Testis (tissue), 3 donors: ENCODE measurements around the gene TMEM255B. TPM values are rescaled to one million over a fixed set of nuclear protein-coding genes. Genes with fewer than 3 reads are reported as not detected.

ENCODE experiments used
- DNase-seq: peaks from one replicate; pipeline ENCODE4 v3.0.0-alpha.2; 2019
- H3K27ac ChIP-seq, 2 donors: fragments of 200-600 bp; sonication (generic); one replicate each; pipeline ENCODE4 v1.5.1; 2019
- H3K27me3 ChIP-seq: fragments of 200-600 bp; sonication (generic); one replicate; pipeline ENCODE4 v1.5.1; 2019
- H3K36me3 ChIP-seq: fragments of 200-600 bp; sonication (generic); one replicate; pipeline ENCODE4 v1.5.1; 2017; ENCODE audit warnings: low read depth; ENCODE audit errors: missing control alignments
- H3K4me1 ChIP-seq: fragments of 200-600 bp; sonication (generic); one replicate; pipeline ENCODE4 v1.5.1; 2019
- H3K4me3 ChIP-seq, 2 donors: fragments of 200-600 bp; sonication (generic); one replicate each; pipeline ENCODE4 v1.5.1; 2017 to 2019
- H3K9me3 ChIP-seq: fragments of 200-600 bp; sonication (generic); one replicate; pipeline ENCODE4 v1.5.1; 2017
- POLR2A ChIP-seq: fragments of 450-650 bp; IDR thresholded peaks from one replicate; pipeline ENCODE4 v1.6.1; 2017; ENCODE audit warnings: antibody characterized with exemption, mild to moderate bottlenecking, moderate library complexity
- WGBS, 2 donors: methylation state at CpG; one replicate each; pipeline ENCODE4 v1.1.5; 2018; 5-methylcytosine and 5-hydroxymethylcytosine counted together
- intact Hi-C: fragments of 100-400 bp; cut with DNase I; formaldehyde crosslinking; loops from one replicate; pipeline ENCODE4 v1.15.1; 2023; ENCODE audit warnings: low total_unique reads
- polyA plus RNA-seq: library from polyadenylated mRNA; stranded (reverse); fragments of 350-450 nt; fragmentation: Illumina TruSeq; extraction: RNeasy Lipid Tissue Mini Kit (QIAGEN cat#74804); gene quantifications from one replicate; pipeline ENCODE4 v1.2.3, GENCODE V29; 2014; ENCODE audit warnings: low read depth, low replicate concordance; ENCODE audit not compliant: insufficient read depth
- total RNA-seq, 2 donors: library from RNA; depleted of rRNA; stranded (reverse); fragments of >200 nt; gene quantifications; one replicate each; pipeline ENCODE4 v1.2.3, GENCODE V29; 2016
- TF ChIP-seq, protein P1 (sequence below), 3 experiments: fragments of 450-650 bp in 2 of 3; fragments of 200-600 bp in 1 of 3; sonication (generic) in 1 of 3; IDR thresholded peaks; one replicate each; pipeline ENCODE4 v1.5.1; 2016 to 2019; ENCODE audit warnings: antibody characterized with exemption in 3 of 3, mild to moderate bottlenecking in 2 of 3, moderate library complexity in 1 of 3

Gene TMEM255B
- total and polyA plus RNA-seq, 3 donors from 2014 or later = 6.9 to 10.9 (median 7.5) TPM

DNA sequence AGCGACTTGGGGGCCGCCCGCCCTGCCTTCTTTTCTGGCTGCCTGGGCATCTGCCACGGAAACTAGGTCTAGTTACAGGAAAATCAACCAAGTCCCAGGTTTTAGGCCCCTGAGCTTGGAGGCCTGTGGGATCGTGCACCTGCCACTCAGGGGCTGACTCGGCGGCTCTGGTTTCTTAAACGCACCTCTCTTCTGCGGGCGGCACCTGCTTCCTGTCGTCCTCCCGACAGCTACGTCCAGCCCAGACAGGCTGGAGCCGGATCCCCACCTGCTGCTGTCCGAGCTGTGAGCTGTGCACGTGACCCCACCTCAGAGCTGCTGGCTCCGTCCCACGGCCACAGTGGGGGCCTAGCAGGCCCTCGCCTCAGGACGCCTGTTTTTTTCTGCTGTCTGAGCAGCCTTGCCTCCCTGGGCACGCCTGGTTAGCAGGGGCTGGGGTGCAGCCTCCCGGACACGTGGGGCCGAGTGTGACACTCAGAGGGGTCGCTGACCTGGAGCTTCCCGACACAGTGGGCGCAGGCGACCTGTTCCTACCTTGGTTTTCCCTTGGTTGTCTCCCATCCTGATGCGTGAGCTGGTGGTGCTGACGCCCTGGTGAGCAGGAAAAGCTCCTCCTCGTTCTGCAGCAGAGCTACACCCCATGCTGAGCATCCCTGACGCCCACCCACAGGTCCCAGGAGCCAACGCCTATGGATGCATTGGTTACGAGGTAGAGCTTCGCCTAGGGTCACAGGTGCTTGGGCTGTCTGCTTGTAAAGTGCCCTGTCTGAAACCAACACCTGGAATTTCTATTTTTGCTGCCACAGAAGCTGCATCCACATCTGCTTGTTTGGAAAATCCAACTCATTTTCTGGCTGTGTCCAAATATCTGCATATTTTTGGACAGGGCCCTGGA is 17.5 kb downstream of the TMEM255B start:
- Histone ChIP-seq H3K36me3 (no peaks in the 10 kb centered on the region), H3K9me3 (no peaks in the 10 kb centered on the region), H3K27me3 (no peaks in the 10 kb centered on the region), H3K4me3 (no peak overlapping the region), H3K4me1 (no peaks in the 10 kb centered on the region), H3K27ac (no peak overlapping the region)
- no peak for DNase-seq
- 84 to 86% methylated on average over 29 to 35 of the region's 35 CpGs for WGBS, 2 donors
- intact Hi-C loops = no loop called here
- TF ChIP-seq, protein P1, sequence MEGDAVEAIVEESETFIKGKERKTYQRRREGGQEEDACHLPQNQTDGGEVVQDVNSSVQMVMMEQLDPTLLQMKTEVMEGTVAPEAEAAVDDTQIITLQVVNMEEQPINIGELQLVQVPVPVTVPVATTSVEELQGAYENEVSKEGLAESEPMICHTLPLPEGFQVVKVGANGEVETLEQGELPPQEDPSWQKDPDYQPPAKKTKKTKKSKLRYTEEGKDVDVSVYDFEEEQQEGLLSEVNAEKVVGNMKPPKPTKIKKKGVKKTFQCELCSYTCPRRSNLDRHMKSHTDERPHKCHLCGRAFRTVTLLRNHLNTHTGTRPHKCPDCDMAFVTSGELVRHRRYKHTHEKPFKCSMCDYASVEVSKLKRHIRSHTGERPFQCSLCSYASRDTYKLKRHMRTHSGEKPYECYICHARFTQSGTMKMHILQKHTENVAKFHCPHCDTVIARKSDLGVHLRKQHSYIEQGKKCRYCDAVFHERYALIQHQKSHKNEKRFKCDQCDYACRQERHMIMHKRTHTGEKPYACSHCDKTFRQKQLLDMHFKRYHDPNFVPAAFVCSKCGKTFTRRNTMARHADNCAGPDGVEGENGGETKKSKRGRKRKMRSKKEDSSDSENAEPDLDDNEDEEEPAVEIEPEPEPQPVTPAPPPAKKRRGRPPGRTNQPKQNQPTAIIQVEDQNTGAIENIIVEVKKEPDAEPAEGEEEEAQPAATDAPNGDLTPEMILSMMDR (IDR thresholded peaks at IDR 0.05) = no peak

GRCh38 chr13:113777311-113778260 is 18.6 kb downstream of the TMEM255B start:
- no peaks in the 10 kb centered on the region for H3K27me3 ChIP-seq
- no peaks in the 10 kb centered on the region for H3K9me3 ChIP-seq
- TF ChIP-seq POLR2A = no peak
- TF ChIP-seq, protein P1 (IDR thresholded peaks at IDR 0.05) = no peak
- no peak for DNase-seq
- H3K27ac ChIP-seq = no peak overlapping the region
- WGBS, 2 donors = 51 to 69% methylated on average over 19 to 24 of the region's 29 CpGs
- H3K4me3 ChIP-seq = no peak overlapping the region
- intact Hi-C loops = no loop called here
- H3K36me3 ChIP-seq = no peaks in the 10 kb centered on the region
- H3K4me1 ChIP-seq = no peaks in the 10 kb centered on the region

DNA sequence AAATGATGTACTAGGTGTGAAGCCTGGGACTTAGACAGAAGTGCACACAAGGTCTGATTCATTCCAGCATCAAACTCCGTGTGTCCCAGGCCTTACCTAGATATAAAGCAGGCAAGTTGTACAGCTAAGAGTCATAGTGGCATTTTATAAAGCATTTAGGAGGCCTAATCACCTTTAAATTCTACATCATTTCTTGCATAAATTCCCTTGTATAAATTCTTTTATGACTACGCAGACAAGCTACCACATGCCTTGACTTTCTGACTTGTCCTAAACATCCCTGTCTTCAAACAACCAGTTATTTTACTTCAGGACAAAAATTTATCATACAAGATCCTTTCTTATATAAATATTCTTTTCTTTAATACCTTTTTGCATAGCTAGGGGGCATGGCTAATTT is 22.5 kb downstream of the TMEM255B start:
- no peak overlapping the region for H3K27ac ChIP-seq
- no peak overlapping the region for H3K4me3 ChIP-seq
- H3K27me3 ChIP-seq = no peaks in the 10 kb centered on the region
- 93 to 95% methylated on average over 2 of the region's 2 CpGs for WGBS, 2 donors
- intact Hi-C loops = no loop called here
- TF ChIP-seq POLR2A = no peak
- TF ChIP-seq, protein P1 (IDR thresholded peaks at IDR 0.05) = no peak
- H3K4me1 ChIP-seq = no peaks in the 10 kb centered on the region
- H3K9me3 ChIP-seq = no peaks in the 10 kb centered on the region
- DNase-seq = no peak
- H3K36me3 ChIP-seq = no peaks in the 10 kb centered on the region

DNA sequence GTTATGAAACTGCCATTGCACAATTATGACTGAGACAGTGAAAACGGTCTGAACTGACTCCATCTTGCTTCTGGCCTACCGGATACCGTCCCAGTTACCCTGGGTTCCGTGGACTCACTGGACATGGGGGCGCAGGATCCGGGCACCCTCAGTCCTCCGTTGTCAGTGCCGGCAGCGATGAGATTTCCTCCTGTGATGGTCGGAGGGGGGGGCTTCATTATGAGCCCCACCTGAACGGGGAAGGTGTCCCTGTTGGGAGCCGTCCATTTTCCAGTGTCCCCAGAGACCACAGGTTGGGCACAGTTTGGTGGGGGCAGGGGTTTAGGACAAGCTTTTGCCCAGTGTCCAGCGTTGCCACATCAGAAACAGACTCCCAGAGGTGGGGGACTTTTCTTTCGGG is 23.4 kb downstream of the TMEM255B start:
- DNase-seq = no peak
- H3K4me3 ChIP-seq = no peak overlapping the region
- H3K4me1 ChIP-seq = no peaks in the 10 kb centered on the region

More for the DNA sequence above, 23.4 kb downstream of the TMEM255B start:
- Histone ChIP-seq H3K36me3 (no peaks in the 10 kb centered on the region), H3K27ac (no peak overlapping the region), H3K9me3 (no peaks in the 10 kb centered on the region), H3K27me3 (no peaks in the 10 kb centered on the region)
- WGBS, 2 donors = 81 to 87% methylated on average over 11 to 14 of the region's 14 CpGs
- TF ChIP-seq, protein P1 (IDR thresholded peaks at IDR 0.05) = no peak
- no peak for TF ChIP-seq POLR2A
- intact Hi-C loops = no loop called here
